Endothelial cell of umbilical vein (primary cell): Measurements from ENCODE around the gene GBF1.
A peak's percentile ranks its signal among the peaks of the same experiment; 100 is the strongest.

Source experiments
- EZH2 ChIP-seq: IDR thresholded peaks from 2 replicates; pipeline ENCODE4 v1.6.1; 2012; ENCODE audit warnings: borderline replicate concordance, low read depth, mild to moderate bottlenecking, moderate library complexity, low read length, inconsistent platforms; ENCODE audit not compliant: severe bottlenecking
- MYC ChIP-seq: IDR thresholded peaks from one replicate; pipeline ENCODE4 v1.6.1; 2011; ENCODE audit warnings: mild to moderate bottlenecking, low read depth, low read length
- POLR2A ChIP-seq: IDR thresholded peaks from 2 replicates; pipeline ENCODE4 v1.6.1; 2012; ENCODE audit warnings: low read depth, mild to moderate bottlenecking, control low read depth, low read length
- POLR2AphosphoS5 ChIP-seq: IDR thresholded peaks from 2 replicates; pipeline ENCODE4 v1.6.1; 2012; ENCODE audit warnings: low read depth, mild to moderate bottlenecking, control low read depth, low read length, moderate library complexity; ENCODE audit not compliant: insufficient read depth
- TF ChIP-seq, protein P1 (sequence below), 2 donors: IDR thresholded peaks; 1 replicate in 1 of 2; 2 replicates in 1 of 2; pipeline ENCODE4 v1.5.1; 2011; ENCODE audit warnings: low read length in 2 of 2, mild to moderate bottlenecking in 2 of 2, moderate library complexity in 2 of 2, control low read depth in 1 of 2, inconsistent platforms in 1 of 2, low read depth in 1 of 2; ENCODE audit not compliant: insufficient read depth in 1 of 2; ENCODE audit errors: extremely low read depth in 1 of 2

DNA sequence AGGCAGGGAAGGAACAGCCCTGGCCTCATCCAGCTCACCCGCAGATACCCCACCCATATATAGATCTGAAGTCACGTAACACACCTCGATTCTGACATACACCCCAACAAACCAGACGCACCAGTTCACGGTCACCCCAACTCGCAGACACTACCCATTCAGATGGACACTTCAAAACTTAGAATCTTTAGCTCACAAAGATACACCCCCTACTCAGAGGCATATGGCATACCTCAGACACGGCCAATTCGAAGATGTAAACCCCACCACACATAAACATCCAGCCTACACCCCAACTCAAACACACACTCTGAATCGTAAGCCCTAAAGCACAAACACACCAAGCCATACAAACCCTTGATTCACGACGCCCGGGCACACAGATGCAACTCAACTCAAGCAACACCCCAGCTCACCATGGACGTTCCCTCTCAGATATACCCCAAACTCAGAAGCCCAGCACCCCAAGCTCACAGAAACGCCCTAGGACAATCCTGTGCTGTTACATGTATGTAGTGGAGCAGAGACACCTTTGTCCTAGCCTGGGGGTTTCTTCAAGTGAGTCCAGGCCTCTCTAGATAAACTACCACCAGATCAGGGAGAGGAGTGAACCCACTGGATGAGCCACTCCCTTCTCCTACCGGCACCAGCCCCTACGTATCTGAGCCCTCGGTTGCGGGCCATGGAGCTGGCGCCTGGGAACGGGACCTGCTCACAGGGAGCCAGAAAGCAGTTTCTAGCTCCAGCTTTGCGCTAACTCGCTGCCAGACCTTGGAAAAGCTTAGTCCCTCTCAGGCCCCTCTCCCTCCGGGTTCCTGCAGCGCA, 164.5 kb downstream of the GBF1 start:
- TF ChIP-seq, protein P1, sequence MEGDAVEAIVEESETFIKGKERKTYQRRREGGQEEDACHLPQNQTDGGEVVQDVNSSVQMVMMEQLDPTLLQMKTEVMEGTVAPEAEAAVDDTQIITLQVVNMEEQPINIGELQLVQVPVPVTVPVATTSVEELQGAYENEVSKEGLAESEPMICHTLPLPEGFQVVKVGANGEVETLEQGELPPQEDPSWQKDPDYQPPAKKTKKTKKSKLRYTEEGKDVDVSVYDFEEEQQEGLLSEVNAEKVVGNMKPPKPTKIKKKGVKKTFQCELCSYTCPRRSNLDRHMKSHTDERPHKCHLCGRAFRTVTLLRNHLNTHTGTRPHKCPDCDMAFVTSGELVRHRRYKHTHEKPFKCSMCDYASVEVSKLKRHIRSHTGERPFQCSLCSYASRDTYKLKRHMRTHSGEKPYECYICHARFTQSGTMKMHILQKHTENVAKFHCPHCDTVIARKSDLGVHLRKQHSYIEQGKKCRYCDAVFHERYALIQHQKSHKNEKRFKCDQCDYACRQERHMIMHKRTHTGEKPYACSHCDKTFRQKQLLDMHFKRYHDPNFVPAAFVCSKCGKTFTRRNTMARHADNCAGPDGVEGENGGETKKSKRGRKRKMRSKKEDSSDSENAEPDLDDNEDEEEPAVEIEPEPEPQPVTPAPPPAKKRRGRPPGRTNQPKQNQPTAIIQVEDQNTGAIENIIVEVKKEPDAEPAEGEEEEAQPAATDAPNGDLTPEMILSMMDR (IDR thresholded peaks at IDR 0.05; ENCODE audit: extremely low read depth in 1 of 2, insufficient read depth in 1 of 2, low read depth in 1 of 2, low read length in 2 of 2): no peak
- TF ChIP-seq EZH2 (peak; percentile 80), MYC (no peak), POLR2AphosphoS5 (no peak), POLR2A (no peak)
